ENCODE results near the gene KRTAP1-4. TPM values are rescaled to one million over a fixed set of nuclear protein-coding genes. Genes with fewer than 3 reads are reported as not detected.
"Not testable (repeated sequence)": the region's sequence is repeated elsewhere in the genome, so short reads cannot be mapped to it uniquely, and the experiment has no call there.

KRTAP1-4 gene
- total RNA-seq, 4 donors from 2014 or later = not detected

DNA sequence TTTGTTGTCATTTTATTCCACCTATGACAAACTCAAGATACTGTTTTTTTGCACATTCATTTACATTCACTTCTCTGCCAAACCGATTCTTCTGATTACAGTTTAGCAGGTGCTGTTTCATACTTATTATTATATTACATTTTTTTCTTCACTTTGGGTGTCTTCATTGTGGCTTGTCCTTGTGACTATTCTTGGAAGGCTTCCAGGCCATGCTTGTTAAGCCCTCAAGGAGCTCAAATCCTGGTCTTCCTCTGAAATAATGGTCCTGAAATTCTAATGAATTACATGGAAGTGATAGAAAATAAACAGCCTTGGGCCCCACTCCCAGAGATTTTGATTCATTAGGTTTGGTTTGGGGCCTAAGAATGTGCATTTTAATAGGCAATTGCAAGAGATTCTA is 34.3 kb upstream of the KRTAP1-4 start:
- no peak for DNase-seq
- 50% methylated on average over 1 of the region's 1 CpG; no CpG with 5 or more reads in 1 of the 2 donors for WGBS, 2 donors (ENCODE audit: low coverage in 1 of 2)
- H3K27ac ChIP-seq = no peak overlapping the region
- no peaks in the 10 kb centered on the region for H3K4me1 ChIP-seq
- in situ Hi-C loops (cut with MboI; ENCODE audit: low pct_ligation_motif_present in 1 of 4, low pct_unique_long_range_greater_than_20kb in 1 of 4, low sequenced_read_pairs in 3 of 4) = no loop called here
- peaks cover 23% of the 10 kb centered on the region for H3K27me3 ChIP-seq
- H3K9me3 ChIP-seq = no peaks in the 10 kb centered on the region
- no peak overlapping the region for H3K4me3 ChIP-seq
- intact Hi-C loops (cut with DNase I; ENCODE audit: low total_unique reads) = no loop called here
- H3K36me3 ChIP-seq = no peaks in the 10 kb centered on the region
- TF ChIP-seq EP300 (IDR thresholded peaks at IDR 0.05; ENCODE audit: low read depth) (no peak), POLR2A (IDR thresholded peaks at IDR 0.05) (no peak), POLR2AphosphoS5 (IDR thresholded peaks at IDR 0.05) (no peak)
- TF ChIP-seq, protein P1, sequence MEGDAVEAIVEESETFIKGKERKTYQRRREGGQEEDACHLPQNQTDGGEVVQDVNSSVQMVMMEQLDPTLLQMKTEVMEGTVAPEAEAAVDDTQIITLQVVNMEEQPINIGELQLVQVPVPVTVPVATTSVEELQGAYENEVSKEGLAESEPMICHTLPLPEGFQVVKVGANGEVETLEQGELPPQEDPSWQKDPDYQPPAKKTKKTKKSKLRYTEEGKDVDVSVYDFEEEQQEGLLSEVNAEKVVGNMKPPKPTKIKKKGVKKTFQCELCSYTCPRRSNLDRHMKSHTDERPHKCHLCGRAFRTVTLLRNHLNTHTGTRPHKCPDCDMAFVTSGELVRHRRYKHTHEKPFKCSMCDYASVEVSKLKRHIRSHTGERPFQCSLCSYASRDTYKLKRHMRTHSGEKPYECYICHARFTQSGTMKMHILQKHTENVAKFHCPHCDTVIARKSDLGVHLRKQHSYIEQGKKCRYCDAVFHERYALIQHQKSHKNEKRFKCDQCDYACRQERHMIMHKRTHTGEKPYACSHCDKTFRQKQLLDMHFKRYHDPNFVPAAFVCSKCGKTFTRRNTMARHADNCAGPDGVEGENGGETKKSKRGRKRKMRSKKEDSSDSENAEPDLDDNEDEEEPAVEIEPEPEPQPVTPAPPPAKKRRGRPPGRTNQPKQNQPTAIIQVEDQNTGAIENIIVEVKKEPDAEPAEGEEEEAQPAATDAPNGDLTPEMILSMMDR (IDR thresholded peaks at IDR 0.05) = no peak

DNA sequence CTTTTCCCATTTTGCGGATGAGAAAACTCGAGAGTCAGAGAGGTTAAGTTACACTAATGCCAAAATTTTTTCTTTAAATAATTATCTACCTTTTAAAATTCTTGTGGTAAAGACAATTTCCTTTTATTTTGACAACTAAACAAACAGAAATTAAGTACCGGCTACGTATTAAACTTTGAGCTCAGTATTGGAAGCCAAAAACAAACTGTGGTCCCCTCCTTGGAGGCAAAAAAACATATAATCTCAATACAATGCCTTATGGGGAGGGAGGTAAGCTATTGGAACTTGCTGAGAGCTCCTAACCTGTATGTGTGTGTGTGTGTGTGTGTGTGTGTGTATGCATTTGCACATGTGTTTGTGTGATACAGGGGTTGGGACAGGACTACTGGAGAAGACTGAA is 33.5 kb upstream of the KRTAP1-4 start:
- WGBS, 2 donors (ENCODE audit: low coverage in 1 of 2) = 53 to 72% methylated on average over 4 of the region's 4 CpGs
- peaks cover 23% of the 10 kb centered on the region for H3K27me3 ChIP-seq

GRCh38 chr17:41061964-41062363 is 32.0 kb upstream of the KRTAP1-4 start:
- peaks cover 23% of the 10 kb centered on the region for H3K27me3 ChIP-seq
- H3K4me3 ChIP-seq = no peak overlapping the region
- no peak overlapping the region for H3K27ac ChIP-seq
- no peaks in the 10 kb centered on the region for H3K9me3 ChIP-seq
- 58 to 70% methylated on average over 1 of the region's 1 CpG for WGBS, 2 donors (ENCODE audit: low coverage in 1 of 2)
- TF ChIP-seq, protein P1 (IDR thresholded peaks at IDR 0.05) = no peak
- no peak for TF ChIP-seq POLR2AphosphoS5 (IDR thresholded peaks at IDR 0.05)
- no peak for TF ChIP-seq POLR2A (IDR thresholded peaks at IDR 0.05)
- TF ChIP-seq EP300 (IDR thresholded peaks at IDR 0.05; ENCODE audit: low read depth) = no peak
- no peaks in the 10 kb centered on the region for H3K4me1 ChIP-seq
- no peaks in the 10 kb centered on the region for H3K36me3 ChIP-seq
- in situ Hi-C loops (cut with MboI; ENCODE audit: low pct_ligation_motif_present in 1 of 4, low pct_unique_long_range_greater_than_20kb in 1 of 4, low sequenced_read_pairs in 3 of 4) (no loop called here), intact Hi-C loops (cut with DNase I; ENCODE audit: low total_unique reads) (no loop called here)
- no peak for DNase-seq

More for the DNA sequence above, 33.5 kb upstream of the KRTAP1-4 start:
- in situ Hi-C loops (cut with MboI; ENCODE audit: low pct_ligation_motif_present in 1 of 4, low pct_unique_long_range_greater_than_20kb in 1 of 4, low sequenced_read_pairs in 3 of 4) = no loop called here
- no peak for DNase-seq
- Histone ChIP-seq H3K4me1 (no peaks in the 10 kb centered on the region), H3K27ac (no peak overlapping the region), H3K4me3 (no peak overlapping the region), H3K36me3 (no peaks in the 10 kb centered on the region), H3K9me3 (no peaks in the 10 kb centered on the region)
- TF ChIP-seq POLR2A (IDR thresholded peaks at IDR 0.05) (no peak), POLR2AphosphoS5 (IDR thresholded peaks at IDR 0.05) (no peak), EP300 (IDR thresholded peaks at IDR 0.05; ENCODE audit: low read depth) (no peak)
- TF ChIP-seq, protein P1 (IDR thresholded peaks at IDR 0.05) = no peak
- intact Hi-C loops (cut with DNase I; ENCODE audit: low total_unique reads) = no loop called here

DNA sequence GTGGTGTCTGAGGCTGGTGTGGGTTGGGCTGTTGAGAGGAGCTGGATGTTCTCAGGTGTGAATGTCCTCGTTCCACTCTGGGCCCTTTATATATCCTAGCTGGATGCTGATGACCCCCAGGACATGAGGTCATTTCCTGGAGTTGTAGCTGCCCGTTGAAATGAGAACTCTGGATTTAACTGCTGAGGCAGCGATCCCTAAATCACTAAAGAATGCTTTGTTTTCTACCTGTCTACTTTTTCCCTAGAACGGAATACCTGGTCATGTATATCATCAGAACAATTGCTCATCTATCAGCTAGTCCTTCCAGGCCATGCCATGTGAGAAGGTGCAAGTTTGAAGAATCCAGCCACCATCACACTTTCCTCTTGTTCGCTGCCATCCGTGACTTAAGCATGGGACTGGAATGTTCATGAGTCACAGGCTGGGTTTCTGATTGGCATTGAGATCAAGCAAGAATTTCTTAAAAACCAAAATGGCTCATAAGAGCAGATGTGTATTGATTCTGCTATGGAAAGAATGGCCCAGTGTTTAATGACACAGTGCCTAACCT is 30.1 kb upstream of the KRTAP1-4 start, which contains the start of gene KRTAP2-3:
KRTAP2-3 (minus strand) TSS at position 63 of the 553 bp plus-strand sequence. CDS start 64 bp downstream, outside the sequence.
- H3K36me3 ChIP-seq = no peaks in the 10 kb centered on the region
- intact Hi-C loops (cut with DNase I; ENCODE audit: low total_unique reads) (no loop called here), in situ Hi-C loops (cut with MboI; ENCODE audit: low pct_ligation_motif_present in 1 of 4, low pct_unique_long_range_greater_than_20kb in 1 of 4, low sequenced_read_pairs in 3 of 4) (no loop called here)
- TF ChIP-seq POLR2A (IDR thresholded peaks at IDR 0.05) (no peak), EP300 (IDR thresholded peaks at IDR 0.05; ENCODE audit: low read depth) (no peak), POLR2AphosphoS5 (IDR thresholded peaks at IDR 0.05) (no peak)
- TF ChIP-seq, protein P1 (IDR thresholded peaks at IDR 0.05) = no peak
- peaks cover 23% of the 10 kb centered on the region for H3K27me3 ChIP-seq
- H3K4me3 ChIP-seq = no peak within 1 kb of the TSS
- no peak for DNase-seq
- H3K9me3 ChIP-seq = no peaks in the 10 kb centered on the region
- no peak within 1 kb of the TSS for H3K27ac ChIP-seq
- 72 to 76% methylated on average over 4 to 6 of the region's 6 CpGs for WGBS, 2 donors (ENCODE audit: low coverage in 1 of 2)
- no peaks in the 10 kb centered on the region for H3K4me1 ChIP-seq

GRCh38 chr17:41059276-41060051 is 29.5 kb upstream of the KRTAP1-4 start:
- intact Hi-C loops (cut with DNase I; ENCODE audit: low total_unique reads); in situ Hi-C loops (cut with MboI; ENCODE audit: low pct_ligation_motif_present in 1 of 4, low pct_unique_long_range_greater_than_20kb in 1 of 4, low sequenced_read_pairs in 3 of 4); H3K9me3 ChIP-seq; H3K4me3 ChIP-seq; H3K4me1 ChIP-seq; H3K27ac ChIP-seq; DNase-seq; H3K36me3 ChIP-seq: not testable (repeated sequence)
- peaks cover 18% of the 10 kb centered on the region for H3K27me3 ChIP-seq
- WGBS, 2 donors (ENCODE audit: low coverage in 1 of 2) = 20 to 65% methylated on average over 1 to 9 of the region's 31 CpGs

Measured in transverse colon (tissue), 4 donors.